ENCODE data around the gene VTI1A.
A peak's percentile ranks its signal among the peaks of the same experiment; 100 is the strongest.

The VTI1A gene

DNA sequence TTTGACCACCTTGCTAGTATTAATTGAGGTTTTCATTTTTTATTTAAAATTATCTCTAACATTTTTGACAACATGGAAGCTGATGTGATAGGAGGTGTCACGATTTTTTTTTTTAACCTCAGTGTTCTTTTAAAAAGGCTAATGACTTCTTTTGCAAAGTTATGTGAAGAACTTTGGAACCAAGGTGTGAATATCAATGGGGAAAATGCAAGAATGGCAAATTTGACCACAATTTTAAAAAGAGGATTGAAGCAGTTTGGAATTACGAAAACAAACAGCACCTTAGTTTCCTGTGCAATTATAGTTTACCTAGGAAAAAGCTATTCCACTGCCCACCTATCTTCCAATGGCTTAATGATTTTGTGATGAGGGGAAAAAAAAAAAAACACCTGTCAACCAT is 232.4 kb downstream of the VTI1A start:
- DNase-seq (ENCODE audit: low read depth), result no peak

DNA sequence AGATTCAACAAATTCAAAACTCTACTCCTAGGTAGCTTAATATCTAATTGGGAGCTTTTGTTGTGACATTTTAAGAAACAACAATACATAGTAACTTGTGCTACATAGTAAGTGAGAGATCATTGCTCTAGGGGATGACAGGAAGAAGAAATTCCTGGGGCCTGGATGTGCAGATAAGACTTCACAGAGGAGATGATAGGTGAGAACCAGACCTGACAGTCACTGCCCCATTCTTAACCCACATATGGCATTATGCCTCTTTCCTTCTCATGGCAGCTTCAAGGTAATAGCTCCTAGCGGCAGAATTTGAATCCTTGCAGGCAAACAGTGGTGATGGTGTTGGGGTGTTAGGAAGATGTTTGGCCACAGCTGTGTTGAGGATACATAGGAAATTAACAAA is 233.6 kb downstream of the VTI1A start:
- no peak for DNase-seq (ENCODE audit: low read depth)

DNA sequence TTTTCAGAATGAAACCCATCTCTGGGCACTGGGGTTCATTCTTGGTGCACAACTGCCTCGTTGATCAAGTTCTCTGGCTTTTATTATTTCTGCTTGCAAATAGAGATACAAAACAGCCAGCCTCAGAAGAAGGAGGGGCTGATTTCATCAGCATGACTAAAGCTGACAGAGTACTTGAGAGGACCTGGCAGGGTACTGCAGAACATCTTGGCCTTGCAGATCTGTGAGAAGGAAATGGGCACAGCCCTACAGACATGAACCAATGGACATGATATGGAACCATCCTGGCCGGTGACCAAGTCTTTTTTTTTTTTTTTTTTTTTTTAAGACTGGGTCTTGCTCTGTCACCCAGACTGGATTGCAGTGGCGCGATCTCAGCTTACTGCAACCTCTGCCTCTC is 240.6 kb downstream of the VTI1A start:
- peak; percentile 64 for DNase-seq (ENCODE audit: low read depth)

DNA sequence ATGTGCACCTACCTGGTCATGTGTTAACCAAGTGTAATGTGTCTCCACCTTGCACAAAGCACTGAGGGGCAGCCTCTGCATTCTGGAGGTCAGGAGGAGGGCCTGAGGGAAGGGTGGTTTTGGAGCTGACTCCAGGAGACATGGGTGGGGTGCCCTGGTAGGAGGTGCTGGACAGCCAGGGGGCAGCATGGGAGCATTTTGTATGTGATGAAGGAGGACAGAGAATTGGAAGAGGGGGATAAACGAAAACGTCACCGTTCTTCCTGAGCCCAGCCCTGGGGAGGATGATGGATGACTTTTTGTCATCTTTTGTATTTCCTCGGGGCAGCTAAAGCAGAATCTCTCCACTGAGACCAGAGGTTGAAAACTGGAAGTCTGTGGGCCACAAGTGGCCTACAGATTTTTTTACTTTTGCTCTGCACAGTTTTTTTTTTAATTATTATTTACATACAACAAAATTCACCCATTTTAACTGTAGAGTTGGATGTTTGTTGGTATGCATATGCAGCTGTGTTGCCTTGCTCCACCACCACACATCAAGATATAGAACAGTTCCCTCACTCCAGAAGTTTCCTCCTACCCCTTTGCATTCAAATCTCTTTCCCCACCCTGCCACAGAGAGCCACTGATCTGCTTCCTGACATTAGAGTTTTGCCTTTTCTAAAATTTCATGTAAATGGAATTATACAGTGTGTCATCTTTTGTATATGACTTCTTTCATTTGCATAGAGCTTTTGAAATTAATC is 242.5 kb downstream of the VTI1A start:
- DNase-seq (ENCODE audit: low read depth), result peak; percentile 7

DNA sequence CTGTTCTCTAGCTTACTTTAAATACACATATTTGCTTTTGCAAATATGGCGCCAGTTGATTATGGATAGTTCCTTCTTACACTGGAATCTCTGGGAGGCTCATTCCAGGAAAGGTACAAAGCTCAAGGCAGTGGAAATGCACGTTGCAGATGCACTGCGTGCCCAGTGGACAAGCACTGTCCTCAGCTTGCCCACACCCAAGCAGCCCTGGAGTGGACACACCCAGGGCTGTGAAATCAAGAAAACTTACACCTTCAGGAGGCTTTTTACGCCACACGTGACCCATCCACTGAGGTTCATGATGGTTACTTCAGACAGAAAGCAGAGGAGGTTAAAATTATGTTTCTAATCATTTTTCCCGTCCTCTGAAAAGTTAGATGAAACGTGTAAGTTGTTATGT is 248.5 kb downstream of the VTI1A start:
- DNase-seq (ENCODE audit: low read depth), result no peak

DNA sequence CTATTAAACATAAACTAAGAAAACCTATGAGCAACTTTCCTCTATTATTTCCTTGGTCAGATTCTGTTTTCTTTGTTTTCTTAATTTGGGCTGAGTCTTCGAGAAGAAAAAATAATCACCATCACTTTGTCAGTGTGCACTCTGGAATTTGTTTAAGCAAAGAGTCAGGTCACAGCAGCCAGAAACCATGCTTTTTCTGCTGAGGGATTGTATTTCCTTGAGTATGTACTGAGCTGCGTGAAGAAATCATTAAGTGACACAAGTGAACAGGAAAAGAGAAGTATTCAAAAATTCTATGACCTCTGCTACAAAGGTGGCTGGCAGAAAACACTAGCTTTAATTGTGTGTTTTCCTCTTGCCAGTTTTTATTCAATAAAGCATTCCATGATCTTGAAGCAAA is 249.6 kb downstream of the VTI1A start:
- no peak for DNase-seq (ENCODE audit: low read depth)

DNA sequence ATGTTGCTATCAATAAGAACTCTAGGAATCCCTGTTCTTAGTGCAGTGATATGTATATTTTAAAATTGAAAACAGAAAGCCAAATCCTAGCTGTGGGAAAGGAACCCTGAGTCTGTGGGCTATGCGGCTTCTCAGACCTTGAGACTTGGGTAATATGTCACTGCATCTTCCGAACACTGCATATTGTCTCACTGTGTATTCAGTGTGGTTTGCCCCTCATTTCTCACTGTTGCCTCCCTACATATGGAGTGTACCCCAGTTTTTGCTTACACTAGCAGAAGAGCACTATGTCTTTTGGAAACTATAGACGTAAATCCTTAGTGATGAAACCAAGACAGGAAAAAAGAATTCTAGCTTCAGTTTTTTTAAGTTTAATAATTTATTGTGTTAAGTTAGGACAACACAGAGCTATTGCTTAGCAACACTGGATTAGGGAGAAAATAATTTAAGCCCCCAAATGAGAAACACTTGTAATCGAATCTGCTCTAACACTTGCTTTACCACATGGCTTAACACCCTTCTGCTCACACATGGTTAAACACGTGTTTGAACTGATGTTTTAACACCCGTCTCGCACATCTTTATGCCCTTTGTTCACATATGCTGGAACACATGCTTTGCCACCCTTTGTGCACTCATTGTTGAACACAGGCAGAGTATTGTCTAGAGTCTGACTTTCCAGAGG is 251.3 kb downstream of the VTI1A start:
- no peak for DNase-seq (ENCODE audit: low read depth)

DNA sequence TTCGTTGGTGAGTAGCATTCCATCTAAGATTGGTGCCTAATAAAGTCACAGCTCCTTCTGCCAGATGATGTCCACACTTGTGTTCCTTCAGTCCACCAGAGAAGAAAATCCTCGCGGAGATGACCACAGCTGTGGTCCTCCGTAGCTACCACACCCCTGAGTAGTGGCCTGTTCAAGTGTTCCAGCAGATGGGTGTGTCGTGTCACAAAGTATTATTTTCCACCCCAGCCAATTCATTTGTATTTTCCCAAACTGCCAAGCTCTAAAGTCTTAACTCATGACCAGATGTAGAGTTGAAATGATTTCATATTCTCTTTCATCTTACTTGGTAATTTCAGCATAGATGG is 251.8 kb downstream of the VTI1A start:
- DNase-seq (ENCODE audit: low read depth), result no peak

DNA sequence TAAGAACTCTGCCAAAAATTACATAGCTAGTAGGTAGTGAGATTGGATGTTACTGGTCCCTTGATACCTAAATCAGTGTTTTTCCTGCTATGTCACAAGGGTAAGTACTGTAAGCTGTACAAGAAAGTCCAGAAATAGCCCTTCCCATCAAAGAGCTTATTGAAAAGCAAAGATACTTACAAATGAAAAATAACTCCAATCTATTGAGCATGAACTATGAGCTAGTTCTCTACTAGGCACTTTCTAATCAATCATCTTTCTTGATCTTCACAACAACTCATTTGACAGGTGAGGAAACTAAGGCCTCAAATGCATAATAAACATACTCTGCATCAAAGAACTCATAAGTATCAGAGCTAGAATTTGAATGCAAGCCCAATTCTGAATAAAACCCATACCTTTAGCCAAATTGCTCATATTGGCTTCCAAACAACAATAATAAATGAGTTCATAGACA is 253.2 kb downstream of the VTI1A start:
- no peak for DNase-seq (ENCODE audit: low read depth)

DNA sequence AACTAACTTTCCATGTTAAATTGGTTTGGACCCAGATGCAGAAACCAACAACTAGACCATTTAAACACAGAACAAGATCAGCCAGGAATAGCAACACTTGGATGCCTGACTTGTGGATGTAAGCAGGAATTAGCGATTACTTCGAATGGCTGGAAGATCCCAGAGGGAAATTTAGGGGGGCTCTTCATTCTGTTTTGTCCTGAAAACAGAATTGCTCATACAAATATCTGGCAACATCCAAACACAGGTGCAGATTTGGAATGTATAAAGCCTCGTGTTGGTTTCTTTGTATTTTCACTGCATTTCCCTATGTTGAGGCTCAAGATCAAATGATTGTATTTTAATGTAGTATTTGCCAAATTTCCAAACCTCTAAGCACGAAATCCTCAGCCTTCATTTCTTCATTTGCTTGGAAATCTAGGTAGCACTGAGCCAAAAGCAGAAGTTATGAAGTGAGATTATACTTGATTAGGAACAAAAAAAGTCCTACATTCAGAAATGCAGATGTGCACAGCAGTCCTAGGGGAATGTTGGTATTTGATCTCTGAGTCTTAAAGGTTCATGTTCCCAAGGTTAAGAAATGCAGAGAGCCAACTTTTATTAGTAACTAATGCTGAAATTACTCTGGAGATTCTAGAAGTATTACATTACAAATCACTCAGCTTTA is 254.3 kb downstream of the VTI1A start:
- DNase-seq (ENCODE audit: low read depth), result no peak

DNA sequence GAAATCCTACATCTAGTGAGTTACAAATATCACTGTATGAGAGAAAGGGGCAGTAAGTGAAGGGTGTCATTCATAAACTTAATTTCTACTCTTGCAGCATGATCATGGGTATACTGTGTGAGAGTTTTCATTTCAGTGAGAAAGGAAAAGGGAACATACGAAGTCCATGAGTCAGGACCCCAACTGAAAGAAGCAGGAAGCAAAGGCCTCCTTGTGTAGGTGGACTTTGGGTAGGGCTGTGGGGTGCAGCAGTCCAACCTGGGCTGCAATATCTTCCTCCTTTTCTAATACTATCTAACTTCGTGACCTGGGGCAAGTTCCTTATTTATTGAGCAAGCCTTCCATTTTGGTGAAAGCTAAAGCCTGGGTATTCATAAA is 254.9 kb downstream of the VTI1A start:
- no peak for DNase-seq (ENCODE audit: low read depth)

DNA sequence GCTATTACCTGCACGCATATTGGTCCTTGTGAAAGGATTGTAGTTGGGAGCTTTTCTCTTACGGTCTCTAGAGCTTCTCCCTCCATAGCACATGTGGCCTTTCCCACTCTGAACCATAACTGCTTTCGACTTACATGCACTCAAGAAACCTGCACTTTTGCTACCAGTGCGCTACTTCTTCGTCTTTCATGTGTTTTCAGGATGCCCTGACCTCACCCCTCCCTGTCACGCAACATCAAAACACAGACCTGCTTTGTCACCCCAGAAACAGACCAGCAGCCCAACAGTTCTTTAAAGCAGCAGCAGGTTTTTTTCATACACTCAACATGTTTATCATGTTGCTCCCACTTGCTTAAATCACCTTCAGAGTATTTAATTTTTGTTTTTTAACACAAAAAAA is 259.6 kb downstream of the VTI1A start:
- no peak for DNase-seq (ENCODE audit: low read depth)

DNA sequence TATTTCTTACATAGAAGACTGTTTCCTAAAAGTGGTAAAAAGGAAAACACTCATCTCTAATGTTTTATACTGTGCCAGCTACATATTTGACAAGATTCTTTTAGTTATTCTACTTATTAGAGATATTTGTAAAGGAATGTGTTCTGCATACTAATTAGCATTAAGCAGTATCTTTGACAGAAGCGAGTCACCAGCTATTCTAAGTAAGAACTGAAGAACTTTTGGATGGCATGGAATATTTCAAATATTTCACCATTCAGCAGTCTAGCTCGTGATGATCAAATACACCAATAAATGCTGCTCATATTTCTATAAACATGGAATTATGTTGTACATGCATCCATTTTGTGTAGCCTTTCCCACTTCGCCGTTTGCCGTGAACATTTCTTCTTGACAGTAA is 261.4 kb downstream of the VTI1A start:
- DNase-seq (ENCODE audit: low read depth), result no peak

DNA sequence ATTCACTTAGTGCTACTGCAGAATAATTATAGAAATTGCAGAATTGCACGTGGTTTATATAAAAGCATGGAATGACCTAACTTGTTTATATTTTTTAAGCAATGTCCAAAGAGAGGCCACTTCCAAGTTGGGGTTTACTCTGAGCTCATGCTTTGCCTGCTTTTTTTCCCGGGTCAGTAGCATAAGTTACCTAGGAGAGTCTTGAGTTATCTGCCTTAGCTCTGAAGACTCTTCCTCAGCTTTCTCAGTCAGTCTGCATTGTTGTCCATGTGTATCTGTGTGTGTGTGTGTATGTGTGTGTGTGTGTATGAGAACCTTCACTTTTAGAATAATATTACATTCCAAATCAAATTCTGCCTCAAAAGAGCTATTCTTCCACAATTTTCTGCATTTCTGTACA is 263.5 kb downstream of the VTI1A start:
- no peak for DNase-seq (ENCODE audit: low read depth)

DNA sequence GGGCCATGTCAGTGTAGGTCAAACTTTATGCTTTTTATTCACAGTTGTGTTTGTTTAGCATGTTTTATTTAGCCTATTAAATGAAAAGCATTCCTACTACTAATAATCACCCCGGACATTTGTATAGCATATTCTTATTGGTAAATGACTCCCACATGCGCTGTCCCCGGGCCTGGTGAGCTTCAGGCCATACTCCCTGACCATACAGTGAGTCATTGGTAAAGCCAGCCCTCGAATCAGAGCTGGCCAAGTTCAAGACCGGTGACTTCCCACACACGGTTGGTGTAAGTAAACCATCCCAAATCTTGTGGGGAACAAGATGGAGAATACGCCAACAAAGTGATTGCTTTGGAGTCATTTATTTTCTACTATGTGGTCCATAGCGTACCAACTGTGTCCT is 264.4 kb downstream of the VTI1A start:
- peak; percentile 48 for DNase-seq (ENCODE audit: low read depth)

DNA sequence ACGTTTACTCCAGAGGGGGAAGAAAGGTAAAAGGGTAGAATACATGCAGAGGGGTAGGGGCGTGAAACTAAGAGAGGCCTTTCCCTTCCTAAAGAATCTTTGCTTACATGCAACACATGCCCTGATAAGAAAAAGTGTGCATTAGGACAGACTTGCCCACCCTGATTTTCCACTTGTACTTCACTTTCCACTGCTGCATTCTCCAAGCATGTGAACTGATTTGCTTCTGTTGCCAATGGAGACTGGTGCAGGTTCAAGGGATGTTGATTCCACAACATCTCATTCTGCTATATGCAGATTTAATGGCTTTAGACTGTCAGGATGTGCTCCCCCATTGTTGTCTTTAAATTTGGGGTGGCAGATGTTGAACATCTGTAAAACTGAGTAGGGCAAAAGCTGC is 265.5 kb downstream of the VTI1A start:
- DNase-seq (ENCODE audit: low read depth), result no peak

DNA sequence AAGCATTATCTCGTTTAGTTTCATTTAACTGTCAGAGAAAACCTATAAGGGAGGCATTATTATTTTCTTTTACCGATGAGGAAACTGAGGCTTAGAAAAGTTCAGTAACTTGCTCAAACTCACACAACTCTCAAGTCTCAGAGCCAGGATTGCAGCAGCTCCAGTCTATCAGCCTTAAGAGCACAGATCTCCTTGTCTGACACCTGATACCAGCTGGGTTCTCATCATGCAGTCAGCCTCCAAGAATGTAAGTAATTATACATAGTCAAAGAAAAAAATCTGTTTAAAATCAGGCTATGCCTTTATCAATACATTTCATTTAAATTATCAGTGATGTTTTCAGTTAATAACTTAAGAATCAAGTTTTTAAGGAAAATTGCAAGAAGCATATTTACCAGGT is 266.4 kb downstream of the VTI1A start:
- peak; percentile 81 for DNase-seq (ENCODE audit: low read depth)

DNA sequence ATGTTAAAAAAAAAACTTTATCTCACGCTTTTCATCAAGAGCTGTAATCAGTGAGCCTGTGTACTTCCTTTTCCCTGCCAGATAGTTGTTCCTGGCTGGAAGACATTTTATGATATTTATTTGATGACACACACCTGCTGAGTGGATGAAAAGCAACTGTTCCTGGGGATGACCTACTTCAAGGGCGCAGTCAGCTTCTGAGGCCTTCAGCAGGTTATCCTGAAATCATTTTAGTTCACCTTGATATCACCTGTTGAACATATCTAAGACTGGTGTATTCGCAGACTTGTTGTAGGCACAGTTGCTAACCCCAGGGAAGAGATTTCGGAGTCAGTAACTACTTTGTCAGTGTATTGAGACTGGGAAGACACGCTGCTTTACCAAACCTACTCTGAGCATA is 268.6 kb downstream of the VTI1A start:
- DNase-seq (ENCODE audit: low read depth), result no peak

DNA sequence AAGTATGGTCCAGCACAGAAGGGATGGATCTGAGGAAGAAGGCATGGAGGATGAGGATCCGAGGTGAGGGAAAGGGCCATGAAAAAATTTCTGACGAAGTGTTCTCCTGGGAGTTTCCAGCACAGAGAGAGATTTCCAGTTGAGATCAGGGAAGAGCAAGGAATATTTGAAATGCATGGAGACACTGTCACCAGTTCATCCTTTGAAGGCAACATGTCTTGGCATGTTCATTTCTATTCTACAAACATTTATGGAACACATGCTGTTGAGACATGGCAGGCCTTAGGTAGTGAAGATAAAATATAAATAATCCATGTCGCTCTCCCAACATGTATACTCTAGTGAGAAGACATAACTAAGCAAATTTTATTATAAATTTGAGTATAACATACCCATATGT is 269.1 kb downstream of the VTI1A start:
- DNase-seq (ENCODE audit: low read depth), result no peak

DNA sequence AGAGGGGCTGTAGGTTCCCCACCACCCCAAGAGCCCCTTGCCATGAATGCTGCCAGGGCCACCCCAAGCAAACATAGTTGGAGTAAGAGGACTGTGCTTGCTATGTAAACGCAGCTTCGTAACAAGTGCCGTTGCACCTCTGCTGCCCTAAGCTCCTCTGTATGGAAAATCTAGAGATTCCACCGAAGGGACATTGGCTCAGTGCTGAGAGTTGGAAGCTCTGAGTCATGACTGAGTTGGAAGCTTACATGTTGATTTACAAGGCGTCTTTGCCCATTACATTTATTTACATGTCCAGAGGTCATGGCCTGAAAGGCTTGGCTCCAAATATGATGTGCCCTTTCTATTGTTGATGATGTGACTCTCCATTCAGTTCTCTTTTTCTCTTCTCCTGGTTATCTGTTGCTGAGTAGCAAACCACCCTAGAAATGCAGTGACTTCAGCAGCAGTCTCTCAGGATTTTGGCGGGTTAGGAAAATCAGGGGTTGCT is 270.0 kb downstream of the VTI1A start:
- peak; percentile 81 for DNase-seq (ENCODE audit: low read depth)

DNA sequence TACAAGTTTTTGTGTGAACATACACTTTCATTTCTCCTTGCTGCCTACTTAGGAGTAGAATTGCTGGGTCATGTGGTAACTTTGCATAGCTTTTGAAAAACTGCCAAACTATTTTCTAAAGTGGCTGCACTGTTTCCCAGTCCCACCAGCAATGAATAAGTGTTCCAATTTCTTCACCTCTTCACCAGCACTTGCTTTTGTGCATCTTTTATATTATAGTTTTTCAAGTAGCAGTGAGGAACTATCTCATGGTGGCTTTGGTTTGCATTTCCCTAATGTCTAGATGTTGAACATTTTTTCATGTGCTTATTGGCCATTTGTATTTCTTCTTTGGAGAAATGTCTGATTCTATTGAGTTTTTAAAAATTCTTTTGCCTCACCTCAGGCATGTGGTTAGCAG is 273.2 kb downstream of the VTI1A start:
- DNase-seq (ENCODE audit: low read depth), result no peak

DNA sequence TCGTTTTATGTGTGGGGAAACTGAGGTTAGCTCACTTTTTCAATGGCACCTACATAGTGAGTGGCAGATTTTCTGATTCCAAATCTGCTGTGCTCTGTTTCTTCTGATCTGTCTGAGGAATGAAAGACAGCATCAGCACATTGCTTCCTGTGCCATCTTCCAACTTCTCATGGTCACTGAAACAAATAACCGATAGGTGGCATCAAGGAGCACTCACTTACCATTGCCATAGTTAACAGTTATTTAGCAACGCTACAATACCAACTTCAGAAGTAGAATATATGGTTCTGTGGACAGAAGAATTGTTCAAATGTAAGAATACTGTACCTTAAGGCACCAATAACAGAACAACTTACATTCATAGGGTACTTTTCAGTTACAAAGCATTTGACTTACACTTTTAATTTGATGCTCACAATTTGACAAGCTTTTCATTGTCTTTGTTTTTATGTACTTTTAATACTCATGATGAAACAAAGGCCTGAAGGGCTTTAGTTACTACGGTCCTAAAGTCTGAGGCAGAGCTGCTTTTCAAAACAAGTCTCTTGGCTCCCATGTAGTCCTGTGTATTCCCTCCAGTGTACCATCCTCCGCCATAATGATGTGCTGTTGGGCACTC is 274.2 kb downstream of the VTI1A start:
- DNase-seq (ENCODE audit: low read depth), result peak; percentile 54

DNA sequence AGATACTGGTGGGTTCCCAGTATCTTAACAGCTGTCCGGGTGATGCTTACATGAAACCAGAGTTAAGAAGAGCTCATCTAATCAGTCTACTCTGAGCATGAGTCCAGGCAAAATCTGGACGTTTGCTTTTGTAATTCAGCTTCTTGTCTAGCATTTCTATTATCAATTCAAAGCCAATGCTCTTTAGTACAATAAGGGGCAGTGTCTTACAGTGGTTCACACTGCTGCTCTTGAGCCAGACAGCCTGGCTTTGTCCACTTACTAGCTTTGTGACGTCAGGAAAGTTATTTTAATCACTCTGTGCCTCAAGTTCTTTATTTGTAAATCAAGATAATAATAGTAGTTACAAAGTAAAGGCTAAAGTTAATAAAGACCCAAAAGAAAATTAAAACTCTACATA is 275.7 kb downstream of the VTI1A start:
- no peak for DNase-seq (ENCODE audit: low read depth)

Data from iris pigment epithelial cell (primary cell).